Mammary epithelial cell (primary cell): Measurements from ENCODE around the gene RSAD1.

ENCODE experiments used
- EZH2 ChIP-seq: IDR thresholded peaks from 2 replicates; pipeline ENCODE4 v1.6.1; 2012; ENCODE audit warnings: low read length, inconsistent platforms, borderline replicate concordance
- TF ChIP-seq, protein P1 (sequence below), 2 donors: IDR thresholded peaks in 1 of 2; conservative IDR thresholded peaks in 1 of 2; 2 replicates each; pipeline ENCODE4 v1.5.1; 2011 to 2012; ENCODE audit warnings: inconsistent platforms in 2 of 2, low read length in 2 of 2, mild to moderate bottlenecking in 2 of 2, control low read depth in 1 of 2, low read depth in 1 of 2; ENCODE audit not compliant: insufficient read depth in 1 of 2; ENCODE audit errors: extremely low read depth in 1 of 2

DNA sequence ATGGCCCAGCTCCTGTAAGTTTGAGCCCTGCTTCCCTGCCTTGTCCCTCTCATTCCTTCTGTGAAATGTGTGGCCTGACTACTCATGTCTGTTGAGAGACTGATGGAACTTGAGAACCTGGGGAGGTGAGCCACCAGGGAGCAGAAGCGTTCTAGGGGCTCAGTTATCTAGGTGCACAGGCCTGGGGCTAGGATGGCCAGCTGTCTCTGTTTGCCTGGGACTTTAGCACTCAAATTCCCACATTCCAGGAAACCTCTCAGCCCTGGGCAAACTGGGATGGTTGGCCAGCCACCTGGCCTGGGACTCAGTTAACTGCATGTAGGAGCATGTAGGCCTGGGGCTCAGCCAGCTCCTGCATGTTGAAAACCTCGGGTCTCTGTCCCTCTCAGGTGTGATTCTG, 44.5 kb downstream of the RSAD1 start:
- TF ChIP-seq, protein P1, sequence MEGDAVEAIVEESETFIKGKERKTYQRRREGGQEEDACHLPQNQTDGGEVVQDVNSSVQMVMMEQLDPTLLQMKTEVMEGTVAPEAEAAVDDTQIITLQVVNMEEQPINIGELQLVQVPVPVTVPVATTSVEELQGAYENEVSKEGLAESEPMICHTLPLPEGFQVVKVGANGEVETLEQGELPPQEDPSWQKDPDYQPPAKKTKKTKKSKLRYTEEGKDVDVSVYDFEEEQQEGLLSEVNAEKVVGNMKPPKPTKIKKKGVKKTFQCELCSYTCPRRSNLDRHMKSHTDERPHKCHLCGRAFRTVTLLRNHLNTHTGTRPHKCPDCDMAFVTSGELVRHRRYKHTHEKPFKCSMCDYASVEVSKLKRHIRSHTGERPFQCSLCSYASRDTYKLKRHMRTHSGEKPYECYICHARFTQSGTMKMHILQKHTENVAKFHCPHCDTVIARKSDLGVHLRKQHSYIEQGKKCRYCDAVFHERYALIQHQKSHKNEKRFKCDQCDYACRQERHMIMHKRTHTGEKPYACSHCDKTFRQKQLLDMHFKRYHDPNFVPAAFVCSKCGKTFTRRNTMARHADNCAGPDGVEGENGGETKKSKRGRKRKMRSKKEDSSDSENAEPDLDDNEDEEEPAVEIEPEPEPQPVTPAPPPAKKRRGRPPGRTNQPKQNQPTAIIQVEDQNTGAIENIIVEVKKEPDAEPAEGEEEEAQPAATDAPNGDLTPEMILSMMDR (conservative IDR thresholded peaks at IDR 0.05 in 1 of 2, IDR thresholded peaks at IDR 0.05 in 1 of 2; ENCODE audit: extremely low read depth in 1 of 2, insufficient read depth in 1 of 2, low read depth in 1 of 2, low read length in 2 of 2) = peak in 1 of 2 donors; percentile 16
- no peak for TF ChIP-seq EZH2
